Loucy (cell line): ENCODE results near the gene HSD11B1L.

Experiments used
- CTCF ChIP-seq: fragments of 200-600 bp; sonication (generic); conservative IDR thresholded peaks from 2 replicates; pipeline ENCODE4 v1.5.1; 2014; ENCODE audit warnings: mild to moderate bottlenecking, antibody characterized with exemption, low read length
- EZH2phosphoT487 ChIP-seq: fragments of 200-600 bp; IDR thresholded peaks from 2 replicates; pipeline ENCODE4 v1.6.1; 2018; ENCODE audit warnings: antibody characterized with exemption, mild to moderate bottlenecking, moderate library complexity, borderline replicate concordance

GRCh38 chr19:5719961-5720790 is 39.3 kb downstream of the HSD11B1L start, which contains the start of the genes CATSPERD and LONP1:
- TF ChIP-seq CTCF, result peak; percentile 75
- no peak for TF ChIP-seq EZH2phosphoT487
